HS-5 (cell line): ENCODE results near the gene NIBAN1.

Experiments used
- DNase-seq: peaks from one replicate; pipeline ENCODE4 v3.0.0-alpha.2; 2012; ENCODE audit warnings: low read depth

The NIBAN1 gene

GRCh38 chr1:184945678-184946412 is 28.5 kb downstream of the NIBAN1 start:
- no peak for DNase-seq

GRCh38 chr1:184945029-184945428 is 29.3 kb downstream of the NIBAN1 start:
- no peak for DNase-seq

DNA sequence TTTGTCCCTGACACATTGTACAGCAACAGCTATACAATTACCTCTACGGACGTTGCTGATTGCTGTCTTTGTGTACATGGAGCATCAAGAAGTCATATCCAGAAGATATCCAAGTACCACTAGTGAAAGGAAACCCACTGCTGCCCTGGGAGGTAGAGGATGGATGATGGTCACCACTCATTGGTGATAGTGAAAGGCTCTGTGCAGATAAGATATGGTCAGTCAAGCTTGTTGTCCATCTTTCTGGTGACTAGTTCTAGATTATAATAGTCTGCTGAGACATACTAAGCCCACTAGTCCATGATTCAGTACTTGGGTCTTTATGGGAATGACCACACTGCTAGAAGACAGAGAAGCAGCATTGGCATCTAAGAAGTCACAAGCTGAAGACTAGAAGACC is 30.3 kb downstream of the NIBAN1 start:
- no peak for DNase-seq

DNA sequence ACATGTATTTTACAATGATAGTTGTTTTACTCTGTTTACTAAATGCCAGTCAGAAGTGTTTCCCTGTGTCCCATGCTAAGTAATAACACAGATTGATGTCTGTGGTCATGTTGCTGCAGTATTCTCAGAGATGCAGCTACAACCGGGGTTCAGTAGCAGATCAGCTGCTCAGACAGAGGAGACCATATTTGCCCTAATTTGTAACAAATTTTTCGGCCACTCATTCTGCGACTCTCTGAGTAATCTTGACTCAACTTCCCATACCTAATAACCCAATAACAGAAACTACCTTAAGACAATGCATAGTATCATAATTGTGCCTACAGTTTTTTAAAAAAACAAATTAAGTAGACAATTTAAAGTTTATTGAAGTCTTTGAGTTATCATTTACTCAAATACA is 32.6 kb downstream of the NIBAN1 start:
- no peak for DNase-seq

GRCh38 chr1:184941410-184941733 is 32.9 kb downstream of the NIBAN1 start:
- no peak for DNase-seq

DNA sequence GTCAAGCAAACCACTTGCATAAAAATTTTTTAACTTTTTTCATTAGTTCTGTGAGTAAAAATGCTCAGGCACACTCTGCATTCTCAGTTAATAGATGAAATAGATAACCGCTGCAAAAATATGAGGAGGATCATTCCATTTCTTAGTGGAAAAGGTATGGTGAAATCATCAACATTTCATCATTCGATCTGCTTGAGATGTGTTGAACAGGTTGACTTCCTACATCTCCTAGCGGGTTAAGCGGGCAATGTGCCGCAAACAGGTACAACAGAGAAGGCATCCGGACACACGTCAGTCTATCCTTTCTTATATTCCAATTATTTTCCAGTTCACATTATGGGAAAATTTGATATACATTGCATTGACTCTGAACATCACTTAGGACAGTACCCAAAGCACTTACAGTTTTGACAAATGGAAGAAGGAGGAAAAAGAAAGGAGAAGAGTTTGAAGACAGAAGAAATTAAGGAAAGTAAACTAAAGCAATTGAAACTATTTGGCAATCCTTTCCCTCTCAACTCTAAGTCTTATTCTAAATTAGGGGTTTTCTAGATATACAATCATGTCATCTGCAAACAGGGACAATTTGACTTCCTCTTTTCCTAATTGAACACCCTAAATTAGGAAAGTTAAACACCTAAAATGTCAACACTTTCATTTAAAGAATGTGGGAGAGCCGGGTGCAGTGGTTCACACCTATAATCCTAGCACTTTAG is 33.5 kb downstream of the NIBAN1 start:
- DNase-seq = no peak

DNA sequence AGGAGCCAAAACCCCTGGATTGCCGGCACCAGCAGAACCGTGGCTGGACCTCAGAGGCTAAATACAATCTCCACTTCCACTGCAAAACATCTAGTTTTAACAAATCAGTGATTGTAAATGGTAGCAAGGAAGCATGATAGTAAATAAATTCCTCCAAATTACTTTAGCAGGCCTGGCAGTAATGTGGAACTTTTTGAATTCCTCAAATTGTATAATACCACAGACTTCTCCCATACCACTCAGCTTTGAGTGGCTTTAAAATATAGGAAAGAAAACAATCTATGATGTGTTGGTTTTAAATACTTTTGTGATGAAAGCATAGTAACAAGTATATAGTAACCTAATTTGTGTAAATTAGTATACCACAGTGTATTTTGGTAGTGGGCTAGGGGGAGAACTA is 34.1 kb downstream of the NIBAN1 start:
- DNase-seq = no peak

GRCh38 chr1:184937729-184938128 is 36.6 kb downstream of the NIBAN1 start:
- DNase-seq = no peak

DNA sequence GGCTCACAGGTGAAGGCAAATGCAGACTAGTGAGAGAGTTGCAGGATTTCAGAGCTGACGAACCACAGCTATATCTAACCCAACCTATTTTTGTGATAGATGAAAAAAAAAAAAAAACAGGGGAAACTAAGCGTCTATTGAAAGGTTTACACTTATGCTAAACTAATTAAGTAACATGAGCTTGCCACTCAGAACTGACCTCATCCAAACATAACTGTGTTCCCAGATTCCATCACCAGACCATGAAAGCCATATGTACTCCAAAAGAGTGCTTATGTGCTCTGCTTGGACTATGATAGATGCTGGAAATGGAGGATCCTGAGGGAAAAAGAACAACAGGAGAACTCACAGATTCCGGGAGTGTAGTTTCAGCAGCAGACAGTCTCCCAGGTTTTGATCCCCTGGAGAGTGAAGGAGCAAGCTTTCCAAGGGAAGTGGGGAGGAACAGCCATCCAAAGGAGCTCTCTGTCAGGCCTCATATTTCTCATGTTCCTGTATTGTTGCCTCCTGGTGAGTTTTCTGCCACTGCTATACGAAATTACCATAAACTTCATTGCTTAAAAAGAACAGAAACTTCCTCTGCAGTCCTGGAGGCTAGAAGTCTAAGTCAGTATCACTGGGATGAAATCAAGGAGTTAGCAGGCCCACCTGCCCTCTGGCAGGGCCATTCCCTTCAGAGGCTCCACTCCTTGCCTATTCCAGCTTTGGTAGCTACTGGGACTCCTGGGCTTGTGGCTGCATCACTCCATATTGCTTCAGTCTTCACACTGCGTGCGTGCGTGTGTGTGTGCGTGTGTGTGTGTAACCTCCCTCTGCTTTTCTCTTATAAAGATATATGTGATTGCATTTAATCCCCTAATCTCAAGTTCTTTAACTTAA is 38.1 kb downstream of the NIBAN1 start:
- DNase-seq = no peak

- DNase-seq = no peak
These were observed 40.4 kb downstream of the NIBAN1 start for GRCh38 chr1:184933944-184934343.

DNA sequence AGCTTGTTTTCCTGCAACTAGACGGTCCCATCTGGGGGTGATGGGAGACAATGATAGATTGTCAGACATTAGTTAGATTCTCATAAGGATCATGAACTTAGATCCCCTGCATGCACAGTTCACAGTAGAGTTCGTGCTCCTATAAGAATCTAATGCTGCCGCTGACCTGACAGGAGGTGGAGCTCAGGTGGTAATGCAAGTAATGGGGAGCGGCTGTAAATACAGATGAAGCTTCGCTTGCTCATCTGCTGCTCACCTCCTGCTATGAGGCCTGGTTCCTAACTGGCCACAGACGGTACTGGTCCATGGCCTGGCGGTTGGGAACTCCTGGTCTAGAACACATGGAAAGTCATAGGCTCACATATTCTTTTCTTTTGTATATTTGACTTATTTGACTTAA is 42.0 kb downstream of the NIBAN1 start:
- no peak for DNase-seq

- no peak for DNase-seq
These were observed 42.7 kb downstream of the NIBAN1 start for GRCh38 chr1:184931566-184931965.

GRCh38 chr1:184930645-184931044 is 43.7 kb downstream of the NIBAN1 start:
- no peak for DNase-seq

- DNase-seq = no peak
These were observed 44.1 kb downstream of the NIBAN1 start for GRCh38 chr1:184930232-184930631.

- no peak for DNase-seq
These were observed 44.6 kb downstream of the NIBAN1 start for GRCh38 chr1:184929711-184930202.

- no peak for DNase-seq
These were observed 45.9 kb downstream of the NIBAN1 start for GRCh38 chr1:184928394-184928793.
